Testis (tissue), 5 donors: ENCODE data around the gene PROK1. TPM values are rescaled to one million over a fixed set of nuclear protein-coding genes. Genes with fewer than 3 reads are reported as not detected.
"Not testable (repeated sequence)": the region's sequence is repeated elsewhere in the genome, so short reads cannot be mapped to it uniquely, and the experiment has no call there.

Source experiments
- DNase-seq: peaks from one replicate; pipeline ENCODE4 v3.0.0-alpha.2; 2019
- H3K27ac ChIP-seq, 2 donors: fragments of 200-600 bp; sonication (generic); one replicate each; pipeline ENCODE4 v1.5.1; 2019
- H3K27me3 ChIP-seq: fragments of 200-600 bp; sonication (generic); one replicate; pipeline ENCODE4 v1.5.1; 2019
- H3K36me3 ChIP-seq: fragments of 200-600 bp; sonication (generic); one replicate; pipeline ENCODE4 v1.5.1; 2017; ENCODE audit warnings: low read depth; ENCODE audit errors: missing control alignments
- H3K4me1 ChIP-seq: fragments of 200-600 bp; sonication (generic); one replicate; pipeline ENCODE4 v1.5.1; 2019
- H3K4me3 ChIP-seq, 2 donors: fragments of 200-600 bp; sonication (generic); one replicate each; pipeline ENCODE4 v1.5.1; 2017 to 2019
- H3K9me3 ChIP-seq: fragments of 200-600 bp; sonication (generic); one replicate; pipeline ENCODE4 v1.5.1; 2017
- CTCF ChIP-seq, 3 experiments: fragments of 450-650 bp in 2 of 3; fragments of 200-600 bp in 1 of 3; sonication (generic) in 1 of 3; IDR thresholded peaks; one replicate each; pipeline ENCODE4 v1.5.1; 2016 to 2019; ENCODE audit warnings: antibody characterized with exemption in 3 of 3, mild to moderate bottlenecking in 2 of 3, moderate library complexity in 1 of 3
- POLR2A ChIP-seq: fragments of 450-650 bp; IDR thresholded peaks from one replicate; pipeline ENCODE4 v1.6.1; 2017; ENCODE audit warnings: antibody characterized with exemption, mild to moderate bottlenecking, moderate library complexity
- WGBS, 2 donors: methylation state at CpG; one replicate each; pipeline ENCODE4 v1.1.5; 2018; 5-methylcytosine and 5-hydroxymethylcytosine counted together
- intact Hi-C: fragments of 100-400 bp; cut with DNase I; formaldehyde crosslinking; loops from one replicate; pipeline ENCODE4 v1.15.1; 2023; ENCODE audit warnings: low total_unique reads
- long read RNA-seq, 2 donors: transcript quantifications; one replicate each; lab custom pipeline, GENCODE V29; 2026
- polyA plus RNA-seq: library from polyadenylated mRNA; stranded (reverse); fragments of 350-450 nt; fragmentation: Illumina TruSeq; extraction: RNeasy Lipid Tissue Mini Kit (QIAGEN cat#74804); gene quantifications from one replicate; pipeline ENCODE4 v1.2.3, GENCODE V29; 2014; ENCODE audit warnings: low read depth, low replicate concordance; ENCODE audit not compliant: insufficient read depth
- total RNA-seq, 2 donors: library from RNA; depleted of rRNA; stranded (reverse); fragments of >200 nt; gene quantifications; one replicate each; pipeline ENCODE4 v1.2.3, GENCODE V29; 2016

Gene PROK1
- total RNA-seq (10 to 100 TPM; 50.4 to 70.6 TPM), polyA plus RNA-seq (85.5 TPM)
- long read RNA-seq, donor 1, transcript PROK1-201 (3 exons, 1,338 nt): major isoform, 26 of 43 reads
- long read RNA-seq, donor 1, partial matches to known transcripts: 17 of 43 reads
- long read RNA-seq, donor 1, other reads (novel, unspliced or antisense): 0 of 43 reads
- long read RNA-seq, donor 2, transcript PROK1-201 (3 exons, 1,338 nt): major isoform, 21 of 21 reads
- long read RNA-seq, donor 2, partial matches to known transcripts: 0 of 21 reads
- long read RNA-seq, donor 2, other reads (novel, unspliced or antisense): 0 of 21 reads

GRCh38 chr1:110450929-110451328, at the start of gene PROK1:
Gene PROK1 (plus strand): TSS chr1:110451149. CDS start chr1:110451217, 68 bp downstream.
- intact Hi-C loops: no loop called here
- no peaks in the 10 kb centered on the region for H3K27me3 ChIP-seq
- H3K4me3 ChIP-seq: peak within 1 kb of the TSS; percentile 25 to 38
- no peaks in the 10 kb centered on the region for H3K9me3 ChIP-seq
- peak within 1 kb of the TSS; percentile 78 to 84 for H3K27ac ChIP-seq
- H3K36me3 ChIP-seq: no peaks in the 10 kb centered on the region
- DNase-seq: peak; percentile 33
- WGBS, 2 donors: 55 to 57% methylated on average over 8 of the region's 8 CpGs
- TF ChIP-seq POLR2A (no peak), CTCF (IDR thresholded peaks at IDR 0.05) (no peak)
- H3K4me1 ChIP-seq: peaks cover 7% of the 10 kb centered on the region

GRCh38 chr1:110403805-110404204, 47.1 kb upstream of the PROK1 start:
- Histone ChIP-seq H3K27me3 (no peaks in the 10 kb centered on the region), H3K27ac (no peak overlapping the region), H3K9me3 (no peaks in the 10 kb centered on the region), H3K36me3 (no peaks in the 10 kb centered on the region), H3K4me1 (peaks cover 10% of the 10 kb centered on the region), H3K4me3 (no peak overlapping the region)
- TF ChIP-seq CTCF (IDR thresholded peaks at IDR 0.05): no peak
- no peak for DNase-seq
- 91 to 92% methylated on average over 5 of the region's 5 CpGs for WGBS, 2 donors
- intact Hi-C loops: loop anchor here (10.0 kb wide), 1 partner anchor 59 kb away; no protein-coding TSS in a partner anchor

- no peak overlapping the region for H3K4me3 ChIP-seq
- no peak for DNase-seq
- no peaks in the 10 kb centered on the region for H3K36me3 ChIP-seq
- peaks cover 10% of the 10 kb centered on the region for H3K4me1 ChIP-seq
- intact Hi-C loops: loop anchor here (10.0 kb wide), 1 partner anchor 60 kb away; no protein-coding TSS in a partner anchor
- H3K9me3 ChIP-seq: no peaks in the 10 kb centered on the region
- TF ChIP-seq POLR2A (no peak), CTCF (IDR thresholded peaks at IDR 0.05) (no peak)
- WGBS, 2 donors: 87 to 89% methylated on average over 4 of the region's 4 CpGs
- no peaks in the 10 kb centered on the region for H3K27me3 ChIP-seq
- no peak overlapping the region for H3K27ac ChIP-seq
Observed at GRCh38 chr1:110404401-110404800, 46.5 kb upstream of the PROK1 start.

GRCh38 chr1:110406407-110406806, 44.5 kb upstream of the PROK1 start:
- H3K4me1 ChIP-seq: peaks cover 10% of the 10 kb centered on the region
- DNase-seq, H3K9me3 ChIP-seq, H3K27me3 ChIP-seq, H3K36me3 ChIP-seq: not testable (repeated sequence)
- intact Hi-C loops: loop anchor here (10.0 kb wide), 1 partner anchor 62 kb away; no protein-coding TSS in a partner anchor
- H3K27ac ChIP-seq: peak overlapping the region; percentile 91 to 93
- WGBS, 2 donors: 55 to 56% methylated on average over 15 of the region's 15 CpGs
- H3K4me3 ChIP-seq: peak overlapping the region; percentile 90 to 95

- 0 to 1% methylated on average over 26 to 76 of the region's 76 CpGs for WGBS, 2 donors
- Histone ChIP-seq H3K27me3 (no peaks in the 10 kb centered on the region), H3K9me3 (no peaks in the 10 kb centered on the region), H3K36me3 (no peaks in the 10 kb centered on the region), H3K4me3 (peak within 1 kb of the TSS; percentile 90 to 95), H3K4me1 (peaks cover 15% of the 10 kb centered on the region), H3K27ac (peak within 1 kb of the TSS; percentile 91 to 93)
- peak; percentile 96 for DNase-seq
- intact Hi-C loops: loop anchor here (10.0 kb wide), 1 partner anchor 63 kb away; no protein-coding TSS in a partner anchor
- TF ChIP-seq POLR2A (peak; percentile 39), CTCF (IDR thresholded peaks at IDR 0.05) (peak in 2 of 3 experiments; percentile 3 to 50)
Observed at GRCh38 chr1:110407260-110408210, 43.4 kb upstream of the PROK1 start, which contains the start of gene LAMTOR5. Gene LAMTOR5 (minus strand): TSS chr1:110407694. CDS start chr1:110407620, 74 bp downstream.
